Smooth muscle cell (in vitro differentiated cells): ENCODE measurements around the gene NUDT1. TPM values are rescaled to one million over a fixed set of nuclear protein-coding genes. Genes with fewer than 3 reads are reported as not detected.
"Not testable (repeated sequence)": the region's sequence is repeated elsewhere in the genome, so short reads cannot be mapped to it uniquely, and the experiment has no call there.

ENCODE experiments used
- DNase-seq: peaks from one replicate; lab custom pipeline; 2025; ENCODE audit not compliant: unreplicated experiment; lab: John Stamatoyannopoulos, UW
- H2AFZ ChIP-seq: fragments of 200-600 bp; sonication (generic); 2 replicates; pipeline ENCODE4 v1.6.0; 2016; ENCODE audit warnings: antibody characterized with exemption, low read depth, mild to moderate bottlenecking
- H3F3A ChIP-seq: fragments of 200-600 bp; sonication (generic); 2 replicates; pipeline ENCODE4 v1.6.0; 2017; ENCODE audit warnings: antibody characterized with exemption, low read depth
- H3K27ac ChIP-seq: fragments of 200-600 bp; sonication (generic); 2 replicates; pipeline ENCODE4 v1.5.1; 2016; ENCODE audit warnings: low read depth, mild to moderate bottlenecking
- H3K27me3 ChIP-seq: fragments of 200-600 bp; sonication (generic); 2 replicates; pipeline ENCODE4 v1.6.1; 2016; ENCODE audit warnings: low read depth, mild to moderate bottlenecking
- H3K36me3 ChIP-seq: fragments of 200-600 bp; sonication (generic); 2 replicates; pipeline ENCODE4 v1.5.1; 2016; ENCODE audit warnings: low read depth
- H3K4me1 ChIP-seq: fragments of 200-600 bp; sonication (generic); 2 replicates; pipeline ENCODE4 v1.5.1; 2016; ENCODE audit warnings: low read depth
- H3K4me2 ChIP-seq: fragments of 200-600 bp; sonication (generic); 2 replicates; pipeline ENCODE4 v1.6.0; 2016; ENCODE audit warnings: mild to moderate bottlenecking
- H3K4me3 ChIP-seq: fragments of 200-600 bp; sonication (generic); 2 replicates; pipeline ENCODE4 v1.5.1; 2016; ENCODE audit warnings: mild to moderate bottlenecking
- H3K79me2 ChIP-seq: fragments of 200-600 bp; sonication (generic); 2 replicates; pipeline ENCODE4 v1.6.0; 2016; ENCODE audit warnings: low read depth, mild to moderate bottlenecking
- H3K9ac ChIP-seq: fragments of 200-600 bp; sonication (generic); 2 replicates; pipeline ENCODE4 v1.6.0; 2016; ENCODE audit warnings: low read depth
- H3K9me3 ChIP-seq: fragments of 200-600 bp; sonication (generic); replicated peaks from 2 replicates; pipeline ENCODE4 v1.5.1; 2016; ENCODE audit warnings: low read depth
- H4K20me1 ChIP-seq: fragments of 200-600 bp; sonication (generic); 2 replicates; pipeline ENCODE4 v1.6.0; 2016; ENCODE audit warnings: low read depth
- WGBS: methylation state at CpG from one replicate; pipeline ENCODE4 v1.1.7; 2016; ENCODE audit warnings: low lambda C conversion rate; 5-methylcytosine and 5-hydroxymethylcytosine counted together
- polyA plus RNA-seq: library from polyadenylated mRNA; unstranded; fragments of >200 nt; fragmentation: Nextera tagmentation; extraction: Ambion mirVana; gene quantifications from 2 replicates; pipeline ENCODE4 v1.2.1, GENCODE V29; 2016
- total RNA-seq: library from RNA; depleted of rRNA; stranded (reverse); fragments of >200 nt; gene quantifications from 2 replicates; pipeline ENCODE4 v1.2.3, GENCODE V29; 2014
- TF ChIP-seq, protein P1 (sequence below): fragments of 200-600 bp; sonication (generic); IDR thresholded peaks from 2 replicates; pipeline ENCODE4 v1.5.1; 2017; ENCODE audit warnings: borderline replicate concordance, mild to moderate bottlenecking, antibody characterized with exemption; ENCODE audit not compliant: insufficient read depth, poor library complexity, severe bottlenecking

Gene NUDT1
- total and polyA plus RNA-seq, 2 experiments from 2014 or later = 20.7 to 46.0 TPM

DNA sequence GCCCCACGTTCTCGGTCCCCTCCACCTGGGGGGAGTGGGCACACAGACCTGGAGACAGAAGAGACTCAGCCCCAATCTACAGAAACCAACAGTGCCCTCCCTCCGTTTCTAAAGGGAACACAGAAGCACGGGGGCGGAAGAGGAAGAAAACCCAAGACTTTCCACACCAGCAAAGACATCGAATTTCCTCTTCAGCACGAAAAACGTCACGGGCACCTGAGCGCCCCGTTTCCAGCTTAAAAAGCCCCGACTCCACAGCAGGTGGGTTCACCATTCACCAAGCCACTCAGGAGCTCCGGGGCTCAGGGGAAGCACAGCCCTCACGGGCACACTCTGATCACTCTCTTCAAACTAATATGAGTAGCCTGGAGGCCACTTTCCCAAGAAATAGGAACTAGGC lies 19.6 kb downstream of the NUDT1 start:
- H3K4me2 ChIP-seq = no peak overlapping the region
- no peak overlapping the region for H3K9ac ChIP-seq
- no peak overlapping the region for H3K27ac ChIP-seq
- H4K20me1 ChIP-seq = no peaks in the 10 kb centered on the region
- H3K4me3 ChIP-seq = no peak overlapping the region
- H3K79me2 ChIP-seq = no peaks in the 10 kb centered on the region
- DNase-seq = no peak
- 98% methylated on average over 14 of the region's 14 CpGs for WGBS
- H2AFZ ChIP-seq = no peak overlapping the region
- H3K4me1 ChIP-seq = no peaks in the 10 kb centered on the region
- H3K36me3 ChIP-seq = no peaks in the 10 kb centered on the region
- H3F3A ChIP-seq = no peaks in the 10 kb centered on the region
- no peaks in the 10 kb centered on the region for H3K9me3 ChIP-seq
- TF ChIP-seq, protein P1, sequence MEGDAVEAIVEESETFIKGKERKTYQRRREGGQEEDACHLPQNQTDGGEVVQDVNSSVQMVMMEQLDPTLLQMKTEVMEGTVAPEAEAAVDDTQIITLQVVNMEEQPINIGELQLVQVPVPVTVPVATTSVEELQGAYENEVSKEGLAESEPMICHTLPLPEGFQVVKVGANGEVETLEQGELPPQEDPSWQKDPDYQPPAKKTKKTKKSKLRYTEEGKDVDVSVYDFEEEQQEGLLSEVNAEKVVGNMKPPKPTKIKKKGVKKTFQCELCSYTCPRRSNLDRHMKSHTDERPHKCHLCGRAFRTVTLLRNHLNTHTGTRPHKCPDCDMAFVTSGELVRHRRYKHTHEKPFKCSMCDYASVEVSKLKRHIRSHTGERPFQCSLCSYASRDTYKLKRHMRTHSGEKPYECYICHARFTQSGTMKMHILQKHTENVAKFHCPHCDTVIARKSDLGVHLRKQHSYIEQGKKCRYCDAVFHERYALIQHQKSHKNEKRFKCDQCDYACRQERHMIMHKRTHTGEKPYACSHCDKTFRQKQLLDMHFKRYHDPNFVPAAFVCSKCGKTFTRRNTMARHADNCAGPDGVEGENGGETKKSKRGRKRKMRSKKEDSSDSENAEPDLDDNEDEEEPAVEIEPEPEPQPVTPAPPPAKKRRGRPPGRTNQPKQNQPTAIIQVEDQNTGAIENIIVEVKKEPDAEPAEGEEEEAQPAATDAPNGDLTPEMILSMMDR = no peak
- H3K27me3 ChIP-seq = no peaks in the 10 kb centered on the region

DNA sequence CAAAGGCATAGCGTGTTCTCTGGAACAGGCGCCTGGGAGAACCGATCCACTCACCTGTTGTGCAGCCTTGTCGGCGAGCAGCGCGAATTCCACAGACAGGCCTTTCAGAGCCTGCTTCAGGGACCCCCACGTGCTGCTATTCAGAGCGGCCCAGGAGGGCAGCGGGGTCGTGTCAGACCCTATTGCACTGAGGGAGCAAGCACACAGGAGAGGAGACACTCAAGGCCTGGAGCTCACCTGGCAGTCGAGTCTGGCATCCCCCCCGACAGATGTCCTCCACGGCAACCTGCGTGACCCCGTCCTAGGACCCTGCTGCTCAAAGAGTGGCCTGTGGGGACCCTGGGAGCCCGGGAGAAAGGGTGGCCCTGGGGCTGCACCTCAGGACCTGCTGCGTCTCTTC lies 21.1 kb downstream of the NUDT1 start:
- DNase-seq = no peak
- H3K4me1 ChIP-seq = no peaks in the 10 kb centered on the region
- H3K4me2 ChIP-seq = no peak overlapping the region
- H3K36me3 ChIP-seq = no peaks in the 10 kb centered on the region
- WGBS = 95% methylated on average over 17 of the region's 18 CpGs
- no peaks in the 10 kb centered on the region for H3F3A ChIP-seq
- no peak overlapping the region for H3K4me3 ChIP-seq
- H3K79me2 ChIP-seq = no peaks in the 10 kb centered on the region
- no peak overlapping the region for H3K9ac ChIP-seq
- no peaks in the 10 kb centered on the region for H3K27me3 ChIP-seq
- H3K9me3 ChIP-seq = no peaks in the 10 kb centered on the region
- TF ChIP-seq, protein P1 = no peak
- H4K20me1 ChIP-seq = no peaks in the 10 kb centered on the region
- H2AFZ ChIP-seq = no peak overlapping the region
- no peak overlapping the region for H3K27ac ChIP-seq

DNA sequence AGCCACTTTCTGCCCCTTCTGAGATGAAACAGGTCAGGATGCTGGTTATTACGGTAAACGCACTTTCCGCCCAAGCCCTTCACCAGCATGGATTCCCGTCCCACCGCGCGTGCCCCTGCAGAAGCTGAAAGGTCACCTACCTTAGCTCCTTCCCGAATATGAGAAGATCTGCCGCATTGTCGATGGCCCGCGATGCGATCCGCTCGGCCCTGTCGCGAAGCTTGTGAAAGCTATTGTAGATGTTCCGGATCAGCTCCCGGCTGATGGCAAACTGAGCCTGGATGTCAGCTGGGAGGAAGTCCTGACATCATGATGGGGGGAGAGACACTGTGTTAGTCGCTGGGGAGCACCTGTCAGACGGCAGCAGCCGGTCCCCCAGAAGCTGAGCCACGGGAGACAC lies 22.1 kb downstream of the NUDT1 start:
- no peak overlapping the region for H2AFZ ChIP-seq
- H3K36me3 ChIP-seq = no peaks in the 10 kb centered on the region
- H3K4me1 ChIP-seq = no peaks in the 10 kb centered on the region
- H3K4me3 ChIP-seq = no peak overlapping the region
- TF ChIP-seq, protein P1 = no peak
- H3K27me3 ChIP-seq = no peaks in the 10 kb centered on the region
- H4K20me1 ChIP-seq = no peaks in the 10 kb centered on the region
- H3F3A ChIP-seq = no peaks in the 10 kb centered on the region
- H3K27ac ChIP-seq = no peak overlapping the region
- H3K79me2 ChIP-seq = no peaks in the 10 kb centered on the region
- WGBS = 98% methylated on average over 23 of the region's 23 CpGs
- H3K9ac ChIP-seq = no peak overlapping the region
- H3K9me3 ChIP-seq = no peaks in the 10 kb centered on the region
- H3K4me2 ChIP-seq = no peak overlapping the region
- no peak for DNase-seq

DNA sequence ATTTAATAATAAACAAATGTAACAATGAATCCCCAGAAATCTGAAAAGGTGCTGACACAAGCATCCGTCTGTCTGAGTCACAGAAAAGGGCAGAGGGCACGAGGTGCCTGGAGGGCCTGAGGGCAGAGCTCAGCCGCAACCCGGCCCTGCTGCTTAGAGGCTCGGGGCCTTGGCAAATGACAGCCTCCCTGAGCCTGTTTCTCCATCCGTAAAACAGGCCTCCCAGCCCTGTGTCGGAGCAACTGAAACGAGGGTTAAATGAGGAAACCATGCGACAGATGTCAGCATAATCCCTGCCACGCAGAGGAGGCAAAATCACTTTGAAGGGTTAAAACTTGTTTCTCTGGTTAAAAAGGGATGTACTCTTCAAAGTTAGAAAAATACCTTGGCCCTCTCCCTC lies 24.9 kb downstream of the NUDT1 start:
- Histone ChIP-seq H2AFZ (no peak overlapping the region), H3K9ac (no peak overlapping the region), H3K27me3 (no peaks in the 10 kb centered on the region), H3K36me3 (no peaks in the 10 kb centered on the region), H4K20me1 (no peaks in the 10 kb centered on the region), H3K9me3 (no peaks in the 10 kb centered on the region), H3K4me3 (no peak overlapping the region), H3K4me1 (peaks cover 16% of the 10 kb centered on the region), H3F3A (no peaks in the 10 kb centered on the region), H3K79me2 (no peaks in the 10 kb centered on the region), H3K27ac (no peak overlapping the region), H3K4me2 (no peak overlapping the region)
- 65% methylated on average over 10 of the region's 10 CpGs for WGBS
- DNase-seq = no peak
- TF ChIP-seq, protein P1 = no peak

DNA sequence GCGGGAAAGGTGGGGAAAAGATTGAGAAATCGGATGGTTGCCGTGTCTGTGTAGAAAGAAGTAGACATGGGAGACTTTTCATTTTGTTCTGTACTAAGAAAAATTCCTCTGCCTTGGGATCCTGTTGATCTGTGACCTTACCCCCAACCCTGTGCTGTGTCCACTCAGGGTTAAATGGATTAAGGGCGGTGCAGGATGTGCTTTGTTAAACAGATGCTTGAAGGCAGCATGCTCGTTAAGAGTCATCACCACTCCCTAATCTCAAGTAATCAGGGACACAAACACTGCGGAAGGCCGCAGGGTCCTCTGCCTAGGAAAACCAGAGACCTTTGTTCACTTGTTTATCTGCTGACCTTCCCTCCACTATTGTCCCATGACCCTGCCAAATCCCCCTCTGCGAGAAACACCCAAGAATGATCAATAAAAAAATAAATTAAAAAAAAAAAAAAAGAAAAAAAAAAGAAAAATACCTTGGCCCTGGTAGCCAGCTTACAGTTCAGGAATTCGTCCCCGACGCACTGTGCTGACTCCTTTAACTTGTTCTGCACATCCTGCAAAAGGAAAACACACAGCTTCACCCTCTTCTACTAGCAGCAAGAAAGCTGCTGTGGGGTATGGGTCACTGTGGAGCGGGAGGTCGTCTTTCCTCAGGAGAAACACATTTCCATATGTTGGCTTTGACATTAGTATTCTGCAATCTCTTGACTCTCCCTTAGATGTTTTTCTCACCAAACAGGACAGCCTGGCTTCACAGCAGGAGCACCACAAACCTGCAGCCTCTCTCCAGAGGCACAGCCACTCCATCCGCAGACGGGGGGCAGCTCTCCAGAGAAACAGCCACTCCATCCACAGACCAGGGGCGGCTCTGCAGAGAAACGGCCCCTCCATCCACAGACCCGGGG lies 27.3 kb downstream of the NUDT1 start:
- H3K27me3 ChIP-seq, H3K79me2 ChIP-seq, H3K27ac ChIP-seq, H4K20me1 ChIP-seq, H3K9ac ChIP-seq, H3K9me3 ChIP-seq, DNase-seq, H3K4me3 ChIP-seq, H3F3A ChIP-seq, H3K4me2 ChIP-seq, H2AFZ ChIP-seq, H3K36me3 ChIP-seq: not testable (repeated sequence)
- 70% methylated on average over 11 of the region's 18 CpGs for WGBS
- H3K4me1 ChIP-seq = peaks cover 16% of the 10 kb centered on the region
